HepG2 (cell line): ENCODE results near the gene TNFRSF11A. TPM values are rescaled to one million over a fixed set of nuclear protein-coding genes. Genes with fewer than 3 reads are reported as not detected.
A peak's percentile ranks its signal among the peaks of the same experiment; 100 is the strongest.

Source experiments
- ATAC-seq: fragments of 200-7000 bp; cut with Tn5 transposase; 3 replicates; pipeline ENCODE4 v1.9.1; 2020; ENCODE audit warnings: mild to moderate bottlenecking, moderate library complexity
- BruUV-seq: library from RNA; stranded (reverse); fragments of 400-500 nt; replicated peaks from 2 replicates; lab custom pipeline; 2021; lab: Mats Ljungman, UMichigan
- CTCF ChIA-PET: fragments of 300-600 bp; formaldehyde crosslinking; extraction: SDS; loops from one replicate; lab custom pipeline; 2021; ENCODE audit warnings: low total read pairs, inconsistent platforms, low intra/inter-chr PET ratio; lab: Yijun Ruan, JAX
- POLR2A ChIA-PET: fragments of 350-600 bp; sonication (Branson Sonifier 250); formaldehyde crosslinking; loops from one replicate; lab custom pipeline; 2020; ENCODE audit warnings: antibody characterized with exemption, inconsistent platforms; lab: Yijun Ruan, JAX
- DNase-seq: peaks from one replicate; pipeline ENCODE4 v3.0.0-alpha.2; 2015; ENCODE audit warnings: low spot score
- FAIRE-seq: peaks from 3 replicates; lab custom pipeline; 2011; peaks lifted over from hg19 to GRCh38; lab: Jason Lieb, UNC
- H2AFZ ChIP-seq: one replicate; pipeline ENCODE4 v1.6.1; 2011; ENCODE audit warnings: low read length, inconsistent platforms
- H3K27ac ChIP-seq: fragments of 300-600 bp; 3 replicates; pipeline ENCODE4 v1.8.0; 2011; ENCODE audit warnings: mixed run types, mild to moderate bottlenecking, mixed read lengths, low read length, inconsistent platforms; ENCODE audit not compliant: insufficient read depth; ENCODE audit errors: extremely low read length
- H3K27me3 ChIP-seq, 2 experiments: fragments of 200-600 bp in 1 of 2; 2 replicates in 1 of 2; 3 replicates in 1 of 2; pipeline versions ENCODE4 v1.6.0 to v1.8.0; 2011; ENCODE audit warnings: low read length in 2 of 2, mild to moderate bottlenecking in 2 of 2, moderate library complexity in 2 of 2, inconsistent platforms in 1 of 2; ENCODE audit not compliant: insufficient read depth in 2 of 2, control insufficient read depth in 1 of 2
- H3K36me3 ChIP-seq, 2 experiments: fragments of 200-600 bp in 1 of 2; replicated peaks in 1 of 2; 2 replicates in 1 of 2; 3 replicates in 1 of 2; pipeline versions ENCODE4 v1.5.1 to v1.8.0; 2011; ENCODE audit warnings: low read length in 2 of 2, inconsistent platforms in 1 of 2; ENCODE audit not compliant: insufficient read depth in 2 of 2, control insufficient read depth in 1 of 2
- H3K4me1 ChIP-seq: 2 replicates; pipeline ENCODE4 v1.5.1; 2012; ENCODE audit warnings: low read length, inconsistent platforms; ENCODE audit not compliant: insufficient read depth
- H3K4me2 ChIP-seq: 2 replicates; pipeline ENCODE4 v1.6.0; 2011; ENCODE audit warnings: low read depth, low read length, inconsistent platforms
- H3K4me3 ChIP-seq, 3 experiments: fragments of 200-600 bp in 1 of 3; sonication (generic), shearing (Covaris generic) in 1 of 3; replicated peaks in 1 of 3; 2 replicates each; pipeline ENCODE4 v1.5.1; 2011 to 2016; ENCODE audit warnings: low read length in 3 of 3, inconsistent platforms in 2 of 3, low read depth in 2 of 3, mild to moderate bottlenecking in 2 of 3, control low read depth in 1 of 3, mixed read lengths in 1 of 3; ENCODE audit not compliant: insufficient read depth in 1 of 3
- H3K79me2 ChIP-seq: one replicate; pipeline ENCODE4 v1.6.1; 2011; ENCODE audit warnings: low read length, inconsistent platforms; ENCODE audit not compliant: insufficient read depth
- H3K9ac ChIP-seq: 2 replicates; pipeline ENCODE4 v1.6.0; 2011; ENCODE audit warnings: mild to moderate bottlenecking, low read depth, low read length, inconsistent platforms; ENCODE audit not compliant: insufficient read depth
- H3K9me3 ChIP-seq: 2 replicates; pipeline ENCODE4 v1.5.1; 2012; ENCODE audit warnings: mild to moderate bottlenecking, low read length
- H4K20me1 ChIP-seq: 2 replicates; pipeline ENCODE4 v1.6.0; 2011; ENCODE audit warnings: inconsistent platforms, mild to moderate bottlenecking, low read length, moderate library complexity; ENCODE audit not compliant: insufficient read depth
- KDM5A ChIP-seq: fragments of 200-600 bp; sonication (generic); IDR thresholded peaks from 2 replicates; pipeline ENCODE4 v1.7.0; 2018; ENCODE audit warnings: antibody characterized with exemption, mild to moderate bottlenecking, low read length, borderline replicate concordance
- KDM6A ChIP-seq: IDR thresholded peaks from 2 replicates; pipeline ENCODE4 v1.6.1; 2016; ENCODE audit warnings: low read depth
- MXD3 ChIP-seq: IDR thresholded peaks from 2 replicates; pipeline ENCODE4 v1.6.1; 2016; ENCODE audit warnings: mild to moderate bottlenecking, missing biosample characterization, missing genetic modification reagents
- MXD4 ChIP-seq: IDR thresholded peaks from 2 replicates; pipeline ENCODE4 v1.6.1; 2016; ENCODE audit warnings: mild to moderate bottlenecking, missing biosample characterization, missing genetic modification reagents
- NFYC ChIP-seq: IDR thresholded peaks from 2 replicates; pipeline ENCODE4 v1.6.1; 2016; ENCODE audit warnings: missing genetic modification reagents, missing compliant biosample characterization
- PITX1 ChIP-seq: sonication (generic); formaldehyde crosslinking; IDR thresholded peaks from 2 replicates; pipeline ENCODE4 v1.5.1; 2020; ENCODE audit warnings: mild to moderate bottlenecking, missing genetic modification reagents
- REL ChIP-seq: sonication (generic); formaldehyde crosslinking; conservative IDR thresholded peaks from 2 replicates; pipeline ENCODE4 v1.8.0; 2022; ENCODE audit warnings: mild to moderate bottlenecking, missing genetic modification reagents, moderate library complexity
- SP2 ChIP-seq: sonication (generic); formaldehyde crosslinking; IDR thresholded peaks from 2 replicates; pipeline ENCODE4 v1.5.1; 2020; ENCODE audit warnings: mild to moderate bottlenecking, missing genetic modification reagents
- SP4 ChIP-seq: sonication (generic); formaldehyde crosslinking; IDR thresholded peaks from 2 replicates; pipeline ENCODE4 v1.8.1; 2023; ENCODE audit warnings: mild to moderate bottlenecking, missing genetic modification reagents
- TFAP4 ChIP-seq: sonication (generic); IDR thresholded peaks from 2 replicates; pipeline ENCODE4 v1.6.1; 2016; ENCODE audit warnings: low read depth, borderline replicate concordance
- ZBTB46 ChIP-seq: sonication (generic); formaldehyde crosslinking; IDR thresholded peaks from 2 replicates; pipeline ENCODE4 v1.4.0; 2020; ENCODE audit warnings: mild to moderate bottlenecking, missing genetic modification reagents, borderline replicate concordance
- ZFP91 ChIP-seq: sonication (generic); formaldehyde crosslinking; IDR thresholded peaks from 2 replicates; pipeline ENCODE4 v1.9.0; 2022; ENCODE audit warnings: missing genetic modification reagents, mild to moderate bottlenecking, borderline replicate concordance
- ZNF24 ChIP-seq: fragments of 450-650 bp; IDR thresholded peaks from 2 replicates; pipeline ENCODE4 v1.6.1; 2017; ENCODE audit warnings: antibody characterized with exemption, mild to moderate bottlenecking
- ZNF552 ChIP-seq: sonication (generic); formaldehyde crosslinking; IDR thresholded peaks from 2 replicates; pipeline ENCODE4 v1.9.0; 2022; ENCODE audit warnings: missing genetic modification reagents, mild to moderate bottlenecking, borderline replicate concordance
- WGBS: methylation state at CpG from one replicate; pipeline ENCODE4 v1.1.6; 2017; ENCODE audit warnings: low lambda C conversion rate; 5-methylcytosine and 5-hydroxymethylcytosine counted together
- in situ Hi-C: cut with HindIII; loops from 2 replicates; pipeline ENCODE4 v1.10.0; 2017; ENCODE audit warnings: low pct_unique_long_range_greater_than_20kb; ENCODE audit not compliant: extremely low pct_ligation_motif_present
- intact Hi-C: fragments of 100-400 bp; cut with micrococcal nuclease; formaldehyde crosslinking; loops from one replicate; pipeline ENCODE4 v1.10.0; 2022; ENCODE audit not compliant: unreplicated experiment
- polyA plus RNA-seq, 8 experiments: library from polyadenylated mRNA; depleted of rRNA in 3 of 8; stranded (reverse) in 7 of 8; unstranded in 1 of 8; fragments of >200 nt; fragmentation: Illumina TruSeq in 4 of 8; extraction: Trizol in 4 of 8; gene quantifications; 2 replicates each; pipeline versions ENCODE4 v1.2.1 to v1.2.3, GENCODE V29; 2011 to 2016; ENCODE audit warnings: low read depth in 4 of 8, missing spikeins in 1 of 8, mixed read lengths in 1 of 8; ENCODE audit not compliant: insufficient read depth in 1 of 8
- total RNA-seq, 5 experiments: library from RNA; depleted of rRNA; stranded (reverse); fragments of >200 nt; fragmentation: Illumina TruSeq; extraction: Trizol; gene quantifications; 2 replicates each; pipeline ENCODE4 v1.2.3, GENCODE V29; 2016; ENCODE audit warnings: low read depth in 1 of 5

TNFRSF11A gene
- total and polyA plus RNA-seq, 2 of the 13 experiments (the other 11 are each of a cell fraction or from before 2014, with no cell fraction given) = 4.6 to 6.4 TPM

- CTCF ChIA-PET = no interaction called here
These were observed 21.4 kb downstream of the TNFRSF11A start for GRCh38 chr18:62346333-62347088.

GRCh38 chr18:62347089-62347506 is 22.0 kb downstream of the TNFRSF11A start:
- Histone ChIP-seq H3K4me3 (no peak overlapping the region), H3K27ac (no peak overlapping the region), H3K4me1 (peaks cover 19% of the 10 kb centered on the region), H3K9me3 (no peaks in the 10 kb centered on the region), H3K4me2 (peak overlapping the region; percentile 46), H2AFZ (no peak overlapping the region), H3K79me2 (no peaks in the 10 kb centered on the region), H3K9ac (no peak overlapping the region), H3K27me3 (no peaks in the 10 kb centered on the region), H3K36me3 (peaks cover 3 to 10% of the 10 kb centered on the region in 2 experiments; a peak in 2 of 5 replicates), H4K20me1 (no peaks in the 10 kb centered on the region)
- intact Hi-C loops = no loop called here
- ChIA-PET POLR2A (no interaction called here), CTCF (no interaction called here)
- in situ Hi-C loops = no loop called here
- no peak for FAIRE-seq
- ATAC-seq = peak; percentile 58; the same call in 2 of the 3 replicates
- BruUV-seq = no TSS peak
- WGBS = 61% methylated on average over 6 of the region's 6 CpGs
- no peak for DNase-seq
- TF ChIP-seq ZFP91 (CRISPR knock-in tag) (no peak), MXD4 (CRISPR knock-in tag) (no peak), TFAP4 (no peak), REL (no peak), NFYC (no peak), KDM6A (CRISPR knock-in tag) (no peak), KDM5A (no peak), ZNF24 (no peak), MXD3 (no peak), ZNF552 (CRISPR knock-in tag) (no peak), SP2 (no peak), ZBTB46 (CRISPR knock-in tag) (no peak)

More at GRCh38 chr18:62346333-62347088, 21.4 kb downstream of the TNFRSF11A start:
- no peak overlapping the region for H3K4me3 ChIP-seq
- 80% methylated on average over 7 of the region's 7 CpGs for WGBS
- peak; percentile 80 for ATAC-seq
- FAIRE-seq = no peak
- H3K27me3 ChIP-seq = no peaks in the 10 kb centered on the region
- intact Hi-C loops (no loop called here), in situ Hi-C loops (no loop called here)
- peaks cover 19% of the 10 kb centered on the region for H3K4me1 ChIP-seq
- H3K27ac ChIP-seq = no peak overlapping the region
- H2AFZ ChIP-seq = no peak overlapping the region
- no peaks in the 10 kb centered on the region for H4K20me1 ChIP-seq
- peaks cover 0 to 6% of the 10 kb centered on the region in 2 experiments; a peak in 1 of 5 replicates for H3K36me3 ChIP-seq
- H3K79me2 ChIP-seq = no peaks in the 10 kb centered on the region
- POLR2A ChIA-PET = no interaction called here
- no peak overlapping the region for H3K9ac ChIP-seq
- H3K4me2 ChIP-seq = peak overlapping the region; percentile 46
- no TSS peak for BruUV-seq
- no peak for DNase-seq
- TF ChIP-seq PITX1 (CRISPR knock-in tag) (no peak), SP4 (CRISPR knock-in tag) (0 out of 2 replicates have a peak, but pooled peaks have one; percentile 28)
- H3K9me3 ChIP-seq = no peaks in the 10 kb centered on the region
